Right renal pelvis (tissue), 4 donors: ENCODE measurements around the gene DNAJB11. TPM values are rescaled to one million over a fixed set of nuclear protein-coding genes. Genes with fewer than 3 reads are reported as not detected.

Experiments used
- polyA plus RNA-seq, 4 donors: library from polyadenylated mRNA; unstranded; fragments of 120-200 nt; gene quantifications; one replicate each; pipeline ENCODE4 v1.2.1, GENCODE V29; 2013; ENCODE audit not compliant: insufficient read length in 4 of 4

The DNAJB11 gene
- polyA plus RNA-seq, 4 donors, result 74.0 to 82.5 (median 78.9) TPM

Other genes with a start within 250 kb of the DNAJB11 start
- 1 to 10 TPM in 1 of 4 donors, under 1 TPM in 3; 0.51 to 1.1 (median 0.73) TPM for gene DGKG, start 208.5 kb upstream of the DNAJB11 start, polyA plus RNA-seq
- 1 to 10 TPM; 5.3 to 8.0 (median 5.4) TPM for gene CRYGS, start 26.3 kb upstream of the DNAJB11 start, polyA plus RNA-seq
- 10 to 100 TPM; 18.3 to 21.5 (median 19.8) TPM for gene TBCCD1, start 3.4 kb upstream of the DNAJB11 start, polyA plus RNA-seq
- gene AHSG, start 42.3 kb downstream of the DNAJB11 start, polyA plus RNA-seq, result 1 to 10 TPM in 1 of 4 donors, under 1 TPM in 3; 0.38 to 3.1 (median 0.56) TPM
- under 1 TPM in 2 of 4 donors, not detected in 2; 0.21 to 0.27 TPM for gene FETUB, start 69.7 kb downstream of the DNAJB11 start, polyA plus RNA-seq
- gene HRG, start 95.3 kb downstream of the DNAJB11 start, polyA plus RNA-seq, result 1 to 10 TPM; 1.6 to 3.4 (median 2.0) TPM
- gene KNG1, start 146.6 kb downstream of the DNAJB11 start, polyA plus RNA-seq, result 100 to 1,000 TPM; 146 to 179 (median 149) TPM
- 100 to 1,000 TPM; 807 to 947 (median 901) TPM for gene EIF4A2, start 212.9 kb downstream of the DNAJB11 start, polyA plus RNA-seq
- 10 to 100 TPM; 45.7 to 56.9 (median 51.2) TPM for gene RFC4, start 235.8 kb downstream of the DNAJB11 start, polyA plus RNA-seq